ENCODE data around the gene RXRA. TPM values are rescaled to one million over a fixed set of nuclear protein-coding genes. Genes with fewer than 3 reads are reported as not detected.

The RXRA gene
- total and polyA plus RNA-seq, 2 of the 13 experiments (the other 11 are each of a cell fraction or from before 2014, with no cell fraction given), result 18.9 to 29.2 TPM

GRCh38 chr9:134412298-134412711, 86.0 kb downstream of the RXRA start:
- BruUV-seq (replicated peaks), result no TSS peak
- Histone ChIP-seq H3K4me1 (ENCODE audit: insufficient read depth, low read length) (no peaks in the 10 kb centered on the region), H3K4me3 (replicated peaks in 1 of 3; ENCODE audit: insufficient read depth in 1 of 3, low read depth in 2 of 3, low read length in 3 of 3) (no peak overlapping the region), H3K9ac (ENCODE audit: insufficient read depth, low read depth, low read length) (no peak overlapping the region), H3K36me3 (replicated peaks in 1 of 2; ENCODE audit: control insufficient read depth in 1 of 2, insufficient read depth in 2 of 2, low read length in 2 of 2) (peaks cover 14 to 41% of the 10 kb centered on the region in 2 experiments; a peak in 3 of 5 replicates), H3K79me2 (ENCODE audit: insufficient read depth, low read length) (no peaks in the 10 kb centered on the region), H2AFZ (ENCODE audit: low read length) (no peak overlapping the region), H4K20me1 (ENCODE audit: insufficient read depth, low read length) (peaks cover 12% of the 10 kb centered on the region; the same call in 1 of the 2 replicates), H3K4me2 (ENCODE audit: low read depth, low read length) (no peak overlapping the region), H3K9me3 (ENCODE audit: low read length) (no peaks in the 10 kb centered on the region), H3K27me3 (ENCODE audit: control insufficient read depth in 1 of 2, insufficient read depth in 2 of 2, low read length in 2 of 2) (no peaks in the 10 kb centered on the region), H3K27ac (ENCODE audit: extremely low read length, insufficient read depth, low read length) (no peak overlapping the region)
- no peak for ATAC-seq
- ChIA-PET CTCF (ENCODE audit: low intra/inter-chr PET ratio, low total read pairs) (no interaction called here), POLR2A (no interaction called here)
- WGBS (ENCODE audit: low lambda C conversion rate), result 100% methylated on average over 6 of the region's 16 CpGs
- in situ Hi-C loops (cut with HindIII; ENCODE audit: extremely low pct_ligation_motif_present, low pct_unique_long_range_greater_than_20kb) (no loop called here), intact Hi-C loops (cut with micrococcal nuclease; ENCODE audit: unreplicated experiment) (no loop called here)
- FAIRE-seq, result no peak
- no peak for DNase-seq (ENCODE audit: low spot score)
- TF ChIP-seq PATZ1 (CRISPR knock-in tag; IDR thresholded peaks at IDR 0.05), result no peak
- no peak for TF ChIP-seq TFDP2 (CRISPR knock-in tag; IDR thresholded peaks at IDR 0.05)
- TF ChIP-seq RFXAP (CRISPR knock-in tag; IDR thresholded peaks at IDR 0.05; ENCODE audit: borderline replicate concordance), result no peak
- TF ChIP-seq GLMP (CRISPR knock-in tag; IDR thresholded peaks at IDR 0.05; ENCODE audit: borderline replicate concordance), result no peak
